GM18868 (cell line): ENCODE data around the gene HOXA11.

ENCODE experiments used
- ATAC-seq: cut with Tn5 transposase; IDR thresholded peaks from one replicate; pipeline ENCODE4 v1.9.1; 2021; ENCODE audit warnings: mild to moderate bottlenecking, moderate library complexity; ENCODE audit not compliant: unreplicated experiment

Gene HOXA11

GRCh38 chr7:27182285-27182841 is 2.7 kb downstream of the HOXA11 start:
- ATAC-seq = no peak

GRCh38 chr7:27181795-27182275 is 3.2 kb downstream of the HOXA11 start:
- ATAC-seq = no peak

- ATAC-seq = no peak
These were observed 4.3 kb downstream of the HOXA11 start for GRCh38 chr7:27180431-27181420.

GRCh38 chr7:27179503-27180430 is 5.3 kb downstream of the HOXA11 start:
- ATAC-seq = no peak

DNA sequence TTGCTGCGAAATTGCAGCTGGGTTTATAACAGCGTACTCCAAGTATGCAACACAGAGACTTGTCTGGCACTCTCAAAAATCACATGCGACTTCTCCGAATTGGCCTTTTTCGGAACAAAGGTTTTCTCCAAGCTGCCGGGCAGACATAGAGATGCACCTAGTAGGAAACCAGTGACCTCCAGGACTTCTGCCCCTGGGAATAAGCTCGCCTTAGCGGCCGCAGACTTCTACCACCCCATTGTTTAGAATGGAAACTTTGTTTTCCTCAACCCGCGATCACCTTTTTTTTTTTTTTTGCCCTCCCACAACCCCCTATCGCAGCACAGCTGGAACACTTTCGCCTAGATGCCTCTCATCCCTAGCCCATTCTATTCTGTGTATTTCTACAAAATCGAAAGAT is 6.0 kb downstream of the HOXA11 start:
- ATAC-seq = no peak

- no peak for ATAC-seq
These were observed 6.7 kb downstream of the HOXA11 start for GRCh38 chr7:27178366-27178765.

- ATAC-seq = no peak
These were observed 7.2 kb downstream of the HOXA11 start for GRCh38 chr7:27177795-27178320.

DNA sequence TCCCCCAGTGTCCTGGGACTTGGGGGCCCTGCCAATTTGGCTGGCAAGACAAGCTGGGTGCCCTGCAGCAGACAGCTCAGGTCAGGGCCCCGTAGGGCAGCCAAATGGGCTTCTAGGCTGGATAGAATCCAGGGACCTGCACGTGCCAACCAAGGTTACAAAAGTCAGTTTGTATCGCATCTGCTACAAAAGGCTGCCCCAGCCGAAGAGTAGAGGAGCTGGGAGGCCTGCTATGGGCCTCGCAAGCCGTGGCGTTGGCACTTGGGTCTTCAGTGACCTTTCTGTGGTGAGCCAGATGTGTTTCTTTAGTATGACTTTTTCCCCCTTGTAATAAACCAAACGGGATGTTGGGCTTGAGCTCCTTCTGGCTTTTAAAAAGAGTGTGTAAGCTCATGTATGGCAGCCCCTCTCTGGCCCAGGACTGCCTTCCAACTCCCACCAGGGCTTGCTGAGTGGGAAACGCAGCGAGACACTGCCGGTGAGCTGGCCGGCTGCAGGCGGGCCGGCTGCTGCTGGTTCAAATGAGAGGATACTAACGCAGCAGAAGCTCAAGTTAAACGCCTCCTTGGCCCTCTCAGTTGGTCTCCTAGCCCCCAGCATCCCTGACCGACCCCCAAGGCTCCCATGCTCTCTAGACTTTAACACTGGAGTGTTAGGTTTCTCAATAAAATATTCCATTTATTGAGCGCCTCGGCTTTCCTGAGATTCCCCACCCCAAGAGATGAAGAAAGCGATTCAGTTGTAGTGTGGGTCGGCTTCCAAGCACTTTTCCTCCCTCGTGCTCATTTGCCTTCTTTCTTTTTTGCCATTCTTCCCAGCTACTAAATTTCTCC is 7.9 kb downstream of the HOXA11 start:
- ATAC-seq = no peak

- ATAC-seq = no peak
These were observed 8.5 kb downstream of the HOXA11 start for GRCh38 chr7:27176524-27176845.

DNA sequence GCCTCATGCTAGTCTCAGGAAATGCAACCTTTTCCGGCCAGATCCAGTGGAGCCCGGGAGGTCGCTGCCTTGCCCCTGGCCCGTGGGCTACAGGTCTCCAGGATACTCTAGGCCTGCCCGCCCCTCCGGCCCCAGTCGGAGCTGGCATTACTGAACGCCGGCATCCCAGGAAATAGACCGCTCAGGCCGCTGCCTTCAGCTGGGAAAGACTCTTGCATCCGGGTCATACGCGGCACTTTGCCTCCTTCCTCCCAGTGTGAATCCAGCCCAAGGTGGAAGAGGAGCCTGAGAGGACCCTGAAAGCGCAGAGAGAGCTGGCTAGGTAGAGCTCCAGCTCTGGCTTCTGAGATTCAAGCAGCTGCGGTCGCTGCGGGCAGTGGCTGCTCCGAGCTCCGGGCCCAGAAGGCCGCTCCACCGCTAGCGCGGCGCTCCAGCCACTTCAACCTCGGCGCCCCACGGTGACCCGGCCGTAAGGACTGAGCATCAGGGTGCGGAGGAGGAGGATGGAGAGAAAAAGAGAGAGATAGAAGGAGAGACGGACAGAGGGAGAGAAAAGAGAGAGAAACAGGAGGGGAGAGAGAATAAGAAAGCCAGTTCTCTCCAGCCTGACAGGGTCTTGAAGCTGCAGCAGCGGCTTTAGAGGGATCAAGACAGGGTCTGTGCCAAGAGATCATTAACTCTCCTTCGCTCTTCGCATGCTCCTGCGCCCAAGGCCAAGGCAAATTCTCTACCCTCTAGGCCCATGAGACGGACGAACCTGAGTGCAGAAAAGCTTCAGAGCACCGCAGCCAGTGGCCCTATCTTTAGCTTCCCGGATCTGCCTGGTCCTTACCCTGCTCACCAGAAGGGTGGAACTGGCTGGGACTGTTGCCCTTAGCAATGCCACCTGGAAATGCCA is 9.2 kb downstream of the HOXA11 start:
- ATAC-seq = no peak

- no peak for ATAC-seq
These were observed 10.0 kb downstream of the HOXA11 start for GRCh38 chr7:27174874-27175625.

- no peak for ATAC-seq
These were observed 10.8 kb downstream of the HOXA11 start, which contains the start of gene HOXA10 for GRCh38 chr7:27173956-27174873. HOXA10 (minus strand) TSS chr7:27174320; CDS start chr7:27174306, 14 bp downstream.

DNA sequence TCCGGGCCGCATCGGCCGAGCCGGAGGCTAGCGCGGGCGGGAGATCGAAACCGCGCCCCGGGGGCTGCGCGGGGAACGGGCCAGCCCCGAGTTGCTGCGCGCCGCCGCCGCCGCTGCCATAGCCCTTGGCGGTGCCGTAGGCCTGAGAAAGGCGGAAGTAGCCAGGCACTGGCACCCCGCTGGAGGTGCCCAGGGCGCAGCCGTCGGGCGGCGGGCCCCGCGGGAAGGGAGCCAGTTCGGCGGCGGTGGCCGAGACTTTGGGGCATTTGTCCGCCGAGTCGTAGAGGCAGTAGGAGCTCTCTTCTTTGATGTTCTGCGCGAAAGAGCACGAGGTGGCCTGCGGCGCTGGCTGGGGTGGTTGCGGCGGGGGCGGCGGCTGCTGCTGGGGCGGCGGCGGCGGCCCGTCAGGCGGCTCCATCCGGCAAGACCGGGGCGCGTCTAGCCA is 11.5 kb downstream of the HOXA11 start:
- ATAC-seq = no peak

GRCh38 chr7:27172823-27173510 is 12.1 kb downstream of the HOXA11 start:
- ATAC-seq = no peak

GRCh38 chr7:27172315-27172774 is 12.7 kb downstream of the HOXA11 start:
- ATAC-seq = no peak

GRCh38 chr7:27171637-27172314 is 13.3 kb downstream of the HOXA11 start:
- no peak for ATAC-seq
